ENCODE results near the gene FITM2.

DNA sequence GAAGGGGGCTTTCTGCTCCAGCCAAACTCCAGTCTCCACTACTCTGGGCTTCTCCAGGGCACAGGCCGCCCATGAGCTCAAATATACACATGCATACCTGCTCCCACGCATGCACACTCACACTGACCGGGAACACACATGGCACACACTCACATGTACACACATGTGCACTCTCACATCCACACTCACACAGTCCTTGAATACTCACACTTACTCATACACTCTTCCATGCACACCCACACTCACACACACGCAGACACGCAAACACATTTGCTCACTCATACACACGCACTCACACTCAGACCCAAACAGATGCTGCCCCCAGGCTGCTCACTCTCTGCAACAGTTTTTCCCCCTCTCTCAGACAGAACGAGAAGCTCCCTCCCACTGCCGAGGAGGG, 56.9 kb downstream of the FITM2 start:
- TF ChIP-seq POLR2A (IDR thresholded peaks at IDR 0.05; ENCODE audit: low read length) (no peak), GATA1 (IDR thresholded peaks at IDR 0.05; ENCODE audit: low read depth, low read length) (no peak)

All from erythroblast (primary cell).